Ectodermal cell (in vitro differentiated cells): Measurements from ENCODE around the gene FBXO34.

Source experiments
- H3K27ac ChIP-seq: 2 replicates; pipeline ENCODE4 v1.7.0; 2013; ENCODE audit warnings: mild to moderate bottlenecking, low read depth, low read length; ENCODE audit not compliant: insufficient read depth, poor library complexity, severe bottlenecking
- H3K27me3 ChIP-seq: 2 replicates; pipeline ENCODE4 v1.7.0; 2013; ENCODE audit warnings: mild to moderate bottlenecking, low read length; ENCODE audit not compliant: insufficient read depth, control insufficient read depth, poor library complexity, severe bottlenecking
- H3K36me3 ChIP-seq: one replicate; pipeline ENCODE4 v1.7.0; 2013; ENCODE audit warnings: low read length; ENCODE audit not compliant: control insufficient read depth, insufficient read depth
- H3K4me1 ChIP-seq: one replicate; pipeline ENCODE4 v1.7.0; 2013; ENCODE audit warnings: low read length; ENCODE audit not compliant: control insufficient read depth, insufficient read depth
- H3K4me3 ChIP-seq: 2 replicates; pipeline ENCODE4 v1.7.0; 2013; ENCODE audit warnings: low read depth, low read length, control low read depth; ENCODE audit not compliant: insufficient read depth
- H3K9me3 ChIP-seq: 2 replicates; pipeline ENCODE4 v1.7.0; 2013; ENCODE audit warnings: mild to moderate bottlenecking, low read length, moderate library complexity; ENCODE audit not compliant: control insufficient read depth
- WGBS, 2 experiments: methylation state at CpG; one replicate each; pipeline ENCODE4 v1.1.7; 2013; ENCODE audit warnings: missing lambda C conversion rate in 2 of 2; 5-methylcytosine and 5-hydroxymethylcytosine counted together

FBXO34 gene

GRCh38 chr14:55288439-55288838, 17.2 kb downstream of the FBXO34 start:
- 93 to 94% methylated on average over 6 of the region's 6 CpGs for WGBS, 2 experiments
- H3K36me3 ChIP-seq: no peaks in the 10 kb centered on the region

GRCh38 chr14:55291480-55292081, 20.4 kb downstream of the FBXO34 start:
- Histone ChIP-seq H3K9me3 (no peaks in the 10 kb centered on the region), H3K27me3 (no peaks in the 10 kb centered on the region), H3K27ac (no peak overlapping the region), H3K4me1 (no peaks in the 10 kb centered on the region), H3K36me3 (no peaks in the 10 kb centered on the region), H3K4me3 (no peak overlapping the region)
- 97 to 98% methylated on average over 3 of the region's 3 CpGs for WGBS, 2 experiments

More at GRCh38 chr14:55288439-55288838, 17.2 kb downstream of the FBXO34 start:
- Histone ChIP-seq H3K27me3 (no peaks in the 10 kb centered on the region), H3K4me3 (no peak overlapping the region), H3K4me1 (no peaks in the 10 kb centered on the region), H3K9me3 (no peaks in the 10 kb centered on the region), H3K27ac (no peak overlapping the region)

- Histone ChIP-seq H3K27me3 (no peaks in the 10 kb centered on the region), H3K4me1 (no peaks in the 10 kb centered on the region), H3K9me3 (no peaks in the 10 kb centered on the region), H3K4me3 (no peak overlapping the region), H3K27ac (no peak overlapping the region), H3K36me3 (no peaks in the 10 kb centered on the region)
- 90 to 92% methylated on average over 1 of the region's 3 CpGs for WGBS, 2 experiments
These were observed 23.4 kb downstream of the FBXO34 start for GRCh38 chr14:55294603-55295002.

GRCh38 chr14:55297611-55298499, 26.6 kb downstream of the FBXO34 start:
- Histone ChIP-seq H3K9me3 (no peaks in the 10 kb centered on the region), H3K4me1 (peaks cover 4% of the 10 kb centered on the region), H3K27me3 (no peaks in the 10 kb centered on the region), H3K27ac (no peak overlapping the region), H3K4me3 (no peak overlapping the region), H3K36me3 (no peaks in the 10 kb centered on the region)
- WGBS, 2 experiments: 95 to 97% methylated on average over 5 to 6 of the region's 6 CpGs

- H3K4me1 ChIP-seq: peaks cover 4% of the 10 kb centered on the region
- H3K9me3 ChIP-seq: no peaks in the 10 kb centered on the region
- H3K27ac ChIP-seq: no peak overlapping the region
- no peaks in the 10 kb centered on the region for H3K27me3 ChIP-seq
- no peaks in the 10 kb centered on the region for H3K36me3 ChIP-seq
- no peak overlapping the region for H3K4me3 ChIP-seq
- 97 to 98% methylated on average over 22 of the region's 22 CpGs for WGBS, 2 experiments
These were observed 27.2 kb downstream of the FBXO34 start for GRCh38 chr14:55298500-55298822.

GRCh38 chr14:55301437-55302121, 30.4 kb downstream of the FBXO34 start:
- Histone ChIP-seq H3K27me3 (no peaks in the 10 kb centered on the region), H3K9me3 (no peaks in the 10 kb centered on the region), H3K4me1 (peaks cover 4% of the 10 kb centered on the region), H3K4me3 (no peak overlapping the region), H3K27ac (no peak overlapping the region), H3K36me3 (no peaks in the 10 kb centered on the region)
- 92 to 93% methylated on average over 1 of the region's 1 CpG for WGBS, 2 experiments

GRCh38 chr14:55302367-55303124, 31.3 kb downstream of the FBXO34 start:
- no peaks in the 10 kb centered on the region for H3K9me3 ChIP-seq
- H3K4me3 ChIP-seq: no peak overlapping the region
- H3K27ac ChIP-seq: no peak overlapping the region
- no peaks in the 10 kb centered on the region for H3K27me3 ChIP-seq
- WGBS, 2 experiments: 86 to 89% methylated on average over 5 of the region's 5 CpGs
- H3K4me1 ChIP-seq: peaks cover 4% of the 10 kb centered on the region
- no peaks in the 10 kb centered on the region for H3K36me3 ChIP-seq

- peaks cover 4% of the 10 kb centered on the region for H3K4me1 ChIP-seq
- no peaks in the 10 kb centered on the region for H3K9me3 ChIP-seq
- no peaks in the 10 kb centered on the region for H3K27me3 ChIP-seq
- no peak overlapping the region for H3K4me3 ChIP-seq
- no peak overlapping the region for H3K27ac ChIP-seq
- no peaks in the 10 kb centered on the region for H3K36me3 ChIP-seq
These were observed 31.9 kb downstream of the FBXO34 start for GRCh38 chr14:55303125-55303499.

GRCh38 chr14:55303691-55304145, 32.5 kb downstream of the FBXO34 start:
- Histone ChIP-seq H3K4me1 (peaks cover 4% of the 10 kb centered on the region), H3K27ac (no peak overlapping the region), H3K9me3 (no peaks in the 10 kb centered on the region), H3K27me3 (no peaks in the 10 kb centered on the region), H3K36me3 (no peaks in the 10 kb centered on the region), H3K4me3 (no peak overlapping the region)
- 88 to 92% methylated on average over 2 of the region's 2 CpGs for WGBS, 2 experiments
